Fibroblast of skin of right biceps (primary cell): ENCODE data around the gene RASSF1.

Experiments
- DNase-seq: peaks from one replicate; pipeline ENCODE4 v3.0.0-alpha.2; 2013

The RASSF1 gene

GRCh38 chr3:50341996-50342650, 1.5 kb upstream of the RASSF1 start:
- no peak for DNase-seq

GRCh38 chr3:50341537-50341936, 901 bp upstream of the RASSF1 start:
- no peak for DNase-seq

- no peak for DNase-seq
These were observed 539 bp downstream of the RASSF1 start for GRCh38 chr3:50340147-50340447.

GRCh38 chr3:50339485-50340146, 1.0 kb downstream of the RASSF1 start:
- peak; percentile 78 for DNase-seq

- no peak for DNase-seq
These were observed 1.7 kb downstream of the RASSF1 start for GRCh38 chr3:50338965-50339364.

- peak; percentile 99 for DNase-seq
These were observed 3.3 kb downstream of the RASSF1 start for GRCh38 chr3:50337175-50337861.

- peak; percentile 31 for DNase-seq
These were observed 4.0 kb downstream of the RASSF1 start for GRCh38 chr3:50336452-50337174.

DNA sequence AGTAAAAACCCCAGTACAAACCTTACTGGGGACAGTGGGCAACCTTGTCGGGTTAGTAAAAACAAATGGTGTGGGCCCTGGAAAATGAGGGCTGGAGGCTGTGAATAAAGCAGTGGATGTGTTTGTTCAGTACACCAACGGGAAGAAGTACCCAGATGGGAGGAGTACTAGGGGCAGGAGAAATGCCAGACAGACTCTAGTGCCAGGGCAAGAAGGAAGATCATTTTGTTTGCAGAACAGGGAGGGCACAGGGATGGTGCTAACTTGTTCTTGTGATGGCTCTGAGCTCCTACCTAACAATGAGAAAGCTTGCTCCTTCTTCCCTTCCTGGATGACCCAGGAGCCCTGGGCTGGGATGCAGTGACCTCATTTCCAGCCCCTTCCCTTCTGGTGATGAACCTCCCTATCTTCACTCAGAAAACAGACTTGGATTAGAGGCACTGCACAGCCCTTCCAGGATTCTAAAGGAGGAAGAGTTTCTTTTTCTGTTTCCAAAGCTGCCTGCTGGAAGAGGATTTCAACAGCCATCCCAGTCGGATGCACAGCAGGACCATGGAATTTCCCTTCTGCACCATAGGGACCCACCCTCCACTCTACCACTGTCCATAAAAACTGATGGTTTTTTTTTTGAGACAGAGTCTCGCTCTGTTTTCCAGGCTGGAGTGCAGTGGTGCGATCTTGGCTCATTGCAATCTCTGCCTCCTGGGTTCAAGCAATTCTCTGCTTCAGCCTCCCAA, 6.1 kb downstream of the RASSF1 start:
- no peak for DNase-seq

GRCh38 chr3:50333744-50334328, 6.8 kb downstream of the RASSF1 start:
- DNase-seq = peak; percentile 55

- no peak for DNase-seq
These were observed 9.2 kb downstream of the RASSF1 start for GRCh38 chr3:50331364-50331907.

DNA sequence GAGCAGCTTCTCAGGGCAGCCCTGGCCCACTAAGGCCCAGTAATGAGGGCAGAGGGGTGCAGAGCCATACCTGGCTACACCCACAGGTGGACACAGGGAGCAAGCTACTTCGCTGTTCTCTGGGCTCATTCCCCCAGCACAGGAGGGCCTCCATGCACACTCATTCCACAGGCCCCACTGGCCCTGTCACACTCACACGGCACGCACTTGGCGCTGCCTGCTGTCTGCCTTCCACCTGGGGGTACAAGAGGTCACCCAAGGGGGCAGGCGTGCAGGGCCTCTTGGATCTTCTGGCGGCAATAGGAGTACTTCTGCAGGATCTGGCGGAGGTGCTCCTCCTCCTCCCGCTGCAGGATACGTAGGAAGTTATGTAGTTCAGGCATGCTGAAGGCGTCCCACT, 10.3 kb downstream of the RASSF1 start:
- DNase-seq = no peak

- DNase-seq = peak; percentile 94
These were observed 12.5 kb downstream of the RASSF1 start, which contains the start of gene TUSC2 for GRCh38 chr3:50327943-50328691. Gene TUSC2, minus strand, starts transcription at chr3:50328223. Its CDS starts 124 bp downstream, at chr3:50328099.

- DNase-seq = no peak
These were observed 13.5 kb downstream of the RASSF1 start for GRCh38 chr3:50327129-50327528.

GRCh38 chr3:50326182-50326541, 14.5 kb downstream of the RASSF1 start:
- DNase-seq = no peak

DNA sequence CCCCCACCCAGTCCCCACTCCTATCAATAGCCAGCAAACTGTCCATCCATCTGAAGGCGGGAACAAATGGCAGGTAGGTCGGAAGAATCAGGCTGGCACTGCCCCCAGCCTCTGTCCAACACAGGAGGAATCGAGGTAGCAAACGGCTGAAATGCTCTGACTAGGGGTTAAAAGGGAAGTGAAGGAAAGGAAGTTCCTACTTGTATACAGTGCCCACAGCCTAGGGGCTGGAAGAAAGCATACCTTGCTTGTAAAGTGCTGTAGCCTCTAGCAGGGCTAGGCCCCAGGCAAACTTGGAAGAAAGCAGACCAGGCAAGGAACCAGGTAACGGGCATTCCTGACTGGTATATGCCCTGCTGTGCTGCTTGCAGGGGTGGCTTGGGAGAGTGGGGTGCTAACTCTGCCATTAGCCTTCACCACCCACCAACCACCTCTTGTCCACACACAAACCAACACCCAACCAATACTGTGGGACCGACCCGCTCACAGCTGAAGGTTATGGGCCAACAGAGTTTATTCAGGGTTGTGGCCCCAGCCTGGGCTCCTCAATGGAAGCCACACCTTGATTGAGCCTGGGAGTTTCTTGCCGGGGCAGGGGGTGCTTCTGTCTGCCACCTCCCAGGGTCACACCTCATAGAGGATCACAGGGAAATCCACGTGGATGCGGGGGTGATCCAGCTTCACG, 15.0 kb downstream of the RASSF1 start:
- no peak for DNase-seq

GRCh38 chr3:50325113-50325480, 15.5 kb downstream of the RASSF1 start:
- no peak for DNase-seq

DNA sequence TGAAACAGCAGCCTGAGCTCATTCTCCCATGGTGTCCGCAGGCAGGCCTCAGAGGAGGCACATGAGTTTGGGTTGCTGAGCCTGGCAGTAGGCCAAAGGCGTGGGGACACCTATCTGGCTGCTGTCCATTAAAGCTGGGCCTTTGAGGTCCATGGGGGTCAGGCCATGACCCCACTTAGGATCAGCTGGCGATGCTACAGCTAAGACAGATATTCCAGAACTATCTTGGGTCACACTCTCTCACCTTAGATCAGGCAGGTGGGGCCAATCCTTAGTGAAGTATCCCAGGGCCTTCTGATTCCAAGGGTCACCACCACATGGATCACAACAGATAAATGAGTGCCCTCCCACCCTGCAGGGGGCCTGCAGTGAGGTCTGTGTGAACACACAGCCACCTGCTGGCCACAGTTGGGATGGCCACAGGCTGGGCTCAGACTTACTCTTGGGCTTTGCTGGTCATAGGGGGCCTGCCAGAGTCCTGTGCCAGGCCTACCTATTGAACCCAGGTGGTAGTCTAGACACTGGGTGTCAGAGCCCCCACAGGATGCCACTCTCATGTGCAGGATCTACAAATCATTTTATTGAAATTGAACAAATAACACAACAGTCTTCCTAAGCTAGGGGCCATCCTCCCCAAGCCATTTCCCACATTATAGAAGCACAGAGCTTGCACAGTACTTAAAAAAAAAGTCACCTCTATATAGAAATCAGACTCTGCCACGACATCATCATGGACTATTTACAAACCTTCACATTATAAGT, 16.1 kb downstream of the RASSF1 start:
- DNase-seq = peak; percentile 64

GRCh38 chr3:50323614-50324199, 16.9 kb downstream of the RASSF1 start:
- DNase-seq = no peak

DNA sequence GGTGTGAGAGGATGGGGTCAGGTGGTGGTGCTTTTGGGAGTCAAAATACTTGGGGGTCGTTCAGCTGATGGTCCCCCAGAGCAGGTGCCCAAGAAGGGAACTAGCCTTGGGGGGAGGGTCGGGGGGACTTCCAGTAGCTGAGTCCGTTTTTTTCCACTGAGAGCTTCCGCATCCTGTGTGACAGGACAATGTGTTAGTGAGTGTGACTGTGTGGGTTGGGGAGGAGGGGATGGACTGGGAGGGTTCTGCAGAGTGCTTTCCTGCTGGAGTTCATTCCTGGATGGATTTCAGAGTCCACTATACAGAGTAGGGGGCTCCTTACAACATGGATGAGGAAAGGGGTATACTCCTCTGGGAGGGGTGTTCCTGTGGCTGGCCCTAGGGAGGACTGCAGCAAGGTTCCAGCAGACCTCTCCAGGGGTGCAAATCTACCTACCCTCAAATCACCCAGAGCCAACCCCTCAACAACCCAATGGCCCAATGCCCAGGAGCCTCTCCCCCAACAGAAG, 17.5 kb downstream of the RASSF1 start:
- no peak for DNase-seq
